CD14-positive monocyte (primary cell): ENCODE results near the gene PIGB. TPM values are rescaled to one million over a fixed set of nuclear protein-coding genes. Genes with fewer than 3 reads are reported as not detected.

Experiments used
- DNase-seq, 3 donors: peaks; one replicate each; pipeline ENCODE4 v3.0.0-alpha.2; 2011 to 2022
- H2AFZ ChIP-seq: 2 replicates; pipeline ENCODE4 v1.6.0; 2012; ENCODE audit warnings: mild to moderate bottlenecking, low read depth, low read length, inconsistent platforms; ENCODE audit not compliant: insufficient read depth, poor library complexity, severe bottlenecking
- H3K27ac ChIP-seq, 2 donors: 1 replicate in 1 of 2; 2 replicates in 1 of 2; pipeline ENCODE4 v1.5.1; 2012 to 2013; ENCODE audit warnings: low read length in 2 of 2, control low read depth in 1 of 2, inconsistent platforms in 1 of 2, low read depth in 1 of 2, mild to moderate bottlenecking in 1 of 2
- H3K27me3 ChIP-seq, 2 donors: one replicate each; pipeline versions ENCODE4 v1.6.0 to v1.6.1; 2011 to 2013; ENCODE audit warnings: low read length in 2 of 2; ENCODE audit not compliant: control insufficient read depth in 2 of 2, insufficient read depth in 2 of 2
- H3K36me3 ChIP-seq, 2 donors: replicated peaks in 1 of 2; 1 replicate in 1 of 2; 2 replicates in 1 of 2; pipeline versions ENCODE4 v1.5.1 to v1.6.1; 2012 to 2013; ENCODE audit warnings: low read length in 2 of 2, control low read depth in 1 of 2, inconsistent platforms in 1 of 2, mild to moderate bottlenecking in 1 of 2; ENCODE audit not compliant: insufficient read depth in 2 of 2, control insufficient read depth in 1 of 2
- H3K4me1 ChIP-seq, 2 donors: 1 replicate in 1 of 2; 2 replicates in 1 of 2; pipeline versions ENCODE4 v1.5.1 to v1.6.1; 2012 to 2013; ENCODE audit warnings: low read length in 2 of 2, control low read depth in 1 of 2, inconsistent platforms in 1 of 2, mild to moderate bottlenecking in 1 of 2, moderate library complexity in 1 of 2; ENCODE audit not compliant: insufficient read depth in 2 of 2, control insufficient read depth in 1 of 2
- H3K4me2 ChIP-seq: replicated peaks from 2 replicates; pipeline ENCODE3; 2012; ENCODE audit warnings: low read length, moderate library complexity, mild to moderate bottlenecking; ENCODE audit not compliant: poor library complexity, severe bottlenecking; ENCODE audit errors: extremely low read depth
- H3K4me3 ChIP-seq, 3 experiments: fragments of 200-600 bp in 1 of 3; sonication (generic) in 1 of 3; replicated peaks in 1 of 3; 1 replicate in 2 of 3; 2 replicates in 1 of 3; pipeline ENCODE4 v1.5.1; 2011 to 2013; ENCODE audit warnings: low read length in 3 of 3, mild to moderate bottlenecking in 3 of 3, control low read depth in 2 of 3, low read depth in 2 of 3, inconsistent platforms in 1 of 3, moderate library complexity in 1 of 3
- H3K79me2 ChIP-seq: 2 replicates; pipeline ENCODE4 v1.6.0; 2012; ENCODE audit warnings: mild to moderate bottlenecking, control low read depth, inconsistent platforms, low read length, moderate library complexity; ENCODE audit not compliant: insufficient read depth
- H3K9ac ChIP-seq: 2 replicates; pipeline ENCODE4 v1.6.0; 2017; ENCODE audit warnings: low read length, mild to moderate bottlenecking; ENCODE audit not compliant: insufficient read depth, poor library complexity, severe bottlenecking
- H3K9me3 ChIP-seq, 2 donors: replicated peaks in 1 of 2; 1 replicate in 1 of 2; 2 replicates in 1 of 2; pipeline versions ENCODE4 v1.5.1 to v1.6.1; 2012 to 2013; ENCODE audit warnings: low read length in 2 of 2, control low read depth in 1 of 2; ENCODE audit not compliant: control insufficient read depth in 1 of 2, insufficient read depth in 1 of 2
- H4K20me1 ChIP-seq: 2 replicates; pipeline ENCODE4 v1.6.0; 2012; ENCODE audit warnings: mild to moderate bottlenecking, low read length, control low read depth, moderate library complexity; ENCODE audit not compliant: insufficient read depth
- H3K27ac Mint-ChIP-seq, 7 donors: one replicate each; pipeline ENCODE4 v1.8.0; 2020; ENCODE audit warnings: mild to moderate bottlenecking in 7 of 7, mixed read lengths in 7 of 7, moderate library complexity in 6 of 7, inconsistent platforms in 2 of 7
- H3K27me3 Mint-ChIP-seq, 3 donors: one replicate each; pipeline ENCODE4 v1.8.0; 2021 to 2022; ENCODE audit warnings: low read depth in 3 of 3, mild to moderate bottlenecking in 3 of 3, mixed read lengths in 3 of 3, moderate library complexity in 3 of 3, inconsistent platforms in 1 of 3
- H3K36me3 Mint-ChIP-seq, 2 donors: one replicate each; pipeline ENCODE4 v1.8.0; 2020; ENCODE audit warnings: mixed read lengths in 2 of 2, inconsistent platforms in 1 of 2, mild to moderate bottlenecking in 1 of 2
- H3K4me1 Mint-ChIP-seq: one replicate; pipeline ENCODE4 v1.8.0; 2020; ENCODE audit warnings: mild to moderate bottlenecking, mixed read lengths
- H3K4me3 Mint-ChIP-seq, 2 donors: one replicate each; pipeline ENCODE4 v1.8.0; 2020; ENCODE audit warnings: mild to moderate bottlenecking in 2 of 2, mixed read lengths in 2 of 2, moderate library complexity in 1 of 2
- H3K9me3 Mint-ChIP-seq, 7 donors: one replicate each; pipeline ENCODE4 v1.8.0; 2020 to 2022; ENCODE audit warnings: mixed read lengths in 7 of 7, mild to moderate bottlenecking in 6 of 7, moderate library complexity in 6 of 7, inconsistent platforms in 2 of 7
- CTCF ChIP-seq: fragments of 200-600 bp; IDR thresholded peaks from one replicate; pipeline ENCODE4 v1.8.0; 2022; ENCODE audit warnings: antibody characterized with exemption, mild to moderate bottlenecking
- WGBS: methylation state at CpG from one replicate; pipeline ENCODE4 v1.1.5; 2013; ENCODE audit warnings: missing lambda C conversion rate; ENCODE audit not compliant: insufficient coverage; 5-methylcytosine and 5-hydroxymethylcytosine counted together
- intact Hi-C, 2 donors: fragments of 100-400 bp; cut with micrococcal nuclease; formaldehyde crosslinking; loops; one replicate each; pipeline versions ENCODE4 v1.15.0 to v1.15.1; 2023
- polyA minus RNA-seq: library from RNA; depleted of rRNA, polyadenylated mRNA; stranded (reverse); fragments of >200 nt; gene quantifications from 2 replicates; pipeline ENCODE4 v1.2.3, GENCODE V29; 2012
- polyA plus RNA-seq, 3 donors: library from polyadenylated mRNA; depleted of rRNA in 1 of 3; unstranded in 2 of 3; stranded (reverse) in 1 of 3; fragments of 300-500 nt in 2 of 3; fragments of >200 nt in 1 of 3; fragmentation: Illumina TruSeq in 2 of 3; gene quantifications; 1 replicate in 2 of 3; 2 replicates in 1 of 3; pipeline ENCODE4 v1.2.3, GENCODE V29; 2012 to 2021
- total RNA-seq, 12 experiments: library from RNA in 1 of 12; stranded (reverse) in 1 of 12; fragments of 120-200 nt in 1 of 12; gene quantifications; one replicate each; pipeline ENCODE4 v1.2.4 and lab custom pipeline; 2013 to 2026; ENCODE audit warnings: mixed read lengths in 6 of 12, inconsistent platforms in 1 of 12

The PIGB gene
- 20.4 TPM for total RNA-seq (2013)
- polyA plus RNA-seq: 10 to 100 TPM; 15.3 to 16.8 (median 15.8) TPM
- polyA minus RNA-seq: 8.0 and 8.4 TPM in 2 replicates
- total RNA-seq (lab: John Stamatoyannopoulos, UW): 1.3 to 17.7 (median 11.4) reads per million in 11 experiments

- H3K27ac ChIP-seq: peak within 1 kb of the TSS; percentile 89 to 100
- TF ChIP-seq CTCF: peak; percentile 9
- no peaks in the 10 kb centered on the region for H3K27me3 ChIP-seq
- peaks cover 0 to 1% (median 0%) of the 10 kb centered on the region in 7 donors for H3K9me3 Mint-ChIP-seq
- H3K36me3 ChIP-seq: peaks cover 0 to 3% of the 10 kb centered on the region in 2 donors
- peaks cover 39 to 66% of the 10 kb centered on the region in 2 donors for H3K4me1 ChIP-seq
- intact Hi-C loops: loop anchor here in 1 of 2 donors (5.0 kb wide), 1 partner anchor 88 kb away; the partner anchor contains the start of genes CCPG1 and PIERCE2
- H3K79me2 ChIP-seq: peaks cover 95% of the 10 kb centered on the region
- H3K9me3 ChIP-seq: no peaks in the 10 kb centered on the region
- DNase-seq: peak; percentile 81 to 84 (median 83)
- peak within 1 kb of the TSS; percentile 97 for H3K9ac ChIP-seq
- peaks cover 4% of the 10 kb centered on the region for H4K20me1 ChIP-seq
- peak within 1 kb of the TSS; percentile 91 to 98 for H3K4me3 Mint-ChIP-seq
- peaks cover 64% of the 10 kb centered on the region for H3K4me1 Mint-ChIP-seq
- H3K4me2 ChIP-seq: peak within 1 kb of the TSS; percentile 78
- no peaks in the 10 kb centered on the region for H3K27me3 Mint-ChIP-seq
- H3K36me3 Mint-ChIP-seq: peaks cover 12 to 31% of the 10 kb centered on the region in 2 donors
- 0% methylated on average over 39 of the region's 49 CpGs for WGBS
- H2AFZ ChIP-seq: peak within 1 kb of the TSS; percentile 97
- H3K4me3 ChIP-seq: peak within 1 kb of the TSS; percentile 64 to 96 (median 66)
- H3K27ac Mint-ChIP-seq: peak within 1 kb of the TSS; percentile 99 to 100 (median 100)
These were observed at the start of gene PIGB, which contains the start of gene PIGBOS1 for GRCh38 chr15:55318588-55319494. TSS of gene PIGB (plus strand) at chr15:55319222. CDS start at chr15:55319251, 29 bp downstream. TSS of gene PIGBOS1 (minus strand) at chr15:55319123. CDS start at chr15:55317792, 1,331 bp downstream.

DNA sequence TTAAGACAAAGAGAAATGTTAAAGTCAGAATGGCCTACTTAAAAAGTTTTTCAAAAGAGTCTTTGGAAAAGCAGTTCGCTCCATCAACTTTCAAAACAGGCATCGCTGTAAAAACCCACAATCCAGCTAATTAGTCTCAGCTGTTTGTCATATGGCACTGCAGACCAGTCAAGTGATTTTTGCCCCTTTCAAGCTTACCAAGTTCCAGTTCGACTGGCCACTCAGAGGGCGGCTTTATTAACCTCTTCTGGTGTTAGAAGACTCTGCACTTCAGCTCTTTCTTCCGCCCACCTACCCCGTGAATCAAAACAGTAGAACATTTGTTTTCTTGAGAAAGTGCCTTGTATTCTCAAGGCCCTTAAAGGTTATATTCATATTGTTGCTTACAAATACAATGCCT is 48.7 kb upstream of the PIGB start:
- H3K79me2 ChIP-seq: peaks cover 95% of the 10 kb centered on the region
- no peak overlapping the region for H3K4me3 Mint-ChIP-seq
- intact Hi-C loops: no loop called here

More for the DNA sequence above, 48.7 kb upstream of the PIGB start:
- H3K4me2 ChIP-seq: no peak overlapping the region
- TF ChIP-seq CTCF: no peak
- no peak overlapping the region for H3K9ac ChIP-seq
- peak overlapping the region in 1 of 2 donors; percentile 92 for H3K27ac ChIP-seq
- peaks cover 45 to 54% of the 10 kb centered on the region in 2 donors for H3K4me1 ChIP-seq
- H3K4me3 ChIP-seq: no peak overlapping the region
- peaks cover 5% of the 10 kb centered on the region for H4K20me1 ChIP-seq
- H3K27ac Mint-ChIP-seq: peak overlapping the region; percentile 35 to 97 (median 81)
- DNase-seq: no peak
- H3K27me3 Mint-ChIP-seq: no peaks in the 10 kb centered on the region
- H3K36me3 ChIP-seq: peaks cover 9 to 44% of the 10 kb centered on the region in 2 donors
- no peak overlapping the region for H2AFZ ChIP-seq
- H3K4me1 Mint-ChIP-seq: peaks cover 79% of the 10 kb centered on the region
- H3K9me3 Mint-ChIP-seq: peaks cover 0 to 2% (median 0%) of the 10 kb centered on the region in 7 donors
- WGBS: 100% methylated on average over 2 of the region's 6 CpGs
- no peaks in the 10 kb centered on the region for H3K9me3 ChIP-seq
- no peaks in the 10 kb centered on the region for H3K27me3 ChIP-seq
- peaks cover 50 to 61% of the 10 kb centered on the region in 2 donors for H3K36me3 Mint-ChIP-seq
